OCI-LY3 (cell line): ENCODE results near the gene CTNNBL1.

Source experiments
- H2AFZ ChIP-seq: fragments of 200-600, 300-600 bp; shearing (Covaris generic); 2 replicates; pipeline ENCODE4 v1.6.0; 2014; ENCODE audit warnings: antibody characterized with exemption, low read depth, low read length
- H3K27ac ChIP-seq: fragments of 200-600, 300-600 bp; sonication (generic); 2 replicates; pipeline ENCODE4 v1.5.1; 2014; ENCODE audit warnings: mild to moderate bottlenecking, low read length, moderate library complexity, mixed read lengths
- H3K27me3 ChIP-seq: fragments of 200-600, 300-600 bp; sonication (generic); 2 replicates; pipeline ENCODE4 v1.6.1; 2014; ENCODE audit warnings: low read depth, low read length, mixed read lengths
- H3K36me3 ChIP-seq: fragments of 200-600, 300-600 bp; sonication (generic); replicated peaks from 2 replicates; pipeline ENCODE3; 2014; ENCODE audit warnings: low read depth, low read length, mixed read lengths
- H3K4me1 ChIP-seq: fragments of 300-600, 200-600 bp; sonication (generic); 2 replicates; pipeline ENCODE4 v1.6.1; 2014; ENCODE audit warnings: low read length, mixed read lengths
- H3K4me2 ChIP-seq: fragments of 200-600, 300-600 bp; sonication (generic); 2 replicates; pipeline ENCODE4 v1.6.1; 2014; ENCODE audit warnings: low read length, mixed read lengths
- H3K4me3 ChIP-seq: fragments of 300-600, 200-600 bp; sonication (generic); 2 replicates; pipeline ENCODE4 v1.5.1; 2014; ENCODE audit warnings: antibody characterized with exemption, mild to moderate bottlenecking, low read length, moderate library complexity
- H3K79me2 ChIP-seq: fragments of 300-600, 200-600 bp; shearing (Covaris generic); 2 replicates; pipeline ENCODE4 v1.6.1; 2014; ENCODE audit warnings: mild to moderate bottlenecking, low read length, mixed read lengths
- H3K9ac ChIP-seq: fragments of 300-600, 200-600 bp; shearing (Covaris generic); 2 replicates; pipeline ENCODE4 v1.6.0; 2014; ENCODE audit warnings: mild to moderate bottlenecking, low read length, moderate library complexity
- H3K9me3 ChIP-seq: fragments of 200-600, 300-600 bp; shearing (Covaris generic); 2 replicates; pipeline ENCODE4 v1.6.1; 2014; ENCODE audit warnings: low read length, mixed read lengths; ENCODE audit not compliant: insufficient read depth
- H4K20me1 ChIP-seq: fragments of 200-600, 300-600 bp; sonication (generic); 2 replicates; pipeline ENCODE4 v1.6.1; 2016; ENCODE audit warnings: low read length, mixed read lengths; ENCODE audit not compliant: insufficient read depth
- CTCF ChIP-seq: fragments of 200-600, 300-600 bp; sonication (generic); IDR thresholded peaks from 2 replicates; pipeline ENCODE4 v1.5.1; 2014; ENCODE audit warnings: antibody characterized with exemption, low read length, low read depth
- EZH2phosphoT487 ChIP-seq: fragments of 200-600 bp; shearing (Covaris generic); IDR thresholded peaks from 2 replicates; pipeline ENCODE4 v1.6.1; 2018; ENCODE audit warnings: antibody characterized with exemption, mixed run types, low read depth

Gene CTNNBL1, protein sequence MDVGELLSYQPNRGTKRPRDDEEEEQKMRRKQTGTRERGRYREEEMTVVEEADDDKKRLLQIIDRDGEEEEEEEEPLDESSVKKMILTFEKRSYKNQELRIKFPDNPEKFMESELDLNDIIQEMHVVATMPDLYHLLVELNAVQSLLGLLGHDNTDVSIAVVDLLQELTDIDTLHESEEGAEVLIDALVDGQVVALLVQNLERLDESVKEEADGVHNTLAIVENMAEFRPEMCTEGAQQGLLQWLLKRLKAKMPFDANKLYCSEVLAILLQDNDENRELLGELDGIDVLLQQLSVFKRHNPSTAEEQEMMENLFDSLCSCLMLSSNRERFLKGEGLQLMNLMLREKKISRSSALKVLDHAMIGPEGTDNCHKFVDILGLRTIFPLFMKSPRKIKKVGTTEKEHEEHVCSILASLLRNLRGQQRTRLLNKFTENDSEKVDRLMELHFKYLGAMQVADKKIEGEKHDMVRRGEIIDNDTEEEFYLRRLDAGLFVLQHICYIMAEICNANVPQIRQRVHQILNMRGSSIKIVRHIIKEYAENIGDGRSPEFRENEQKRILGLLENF

DNA sequence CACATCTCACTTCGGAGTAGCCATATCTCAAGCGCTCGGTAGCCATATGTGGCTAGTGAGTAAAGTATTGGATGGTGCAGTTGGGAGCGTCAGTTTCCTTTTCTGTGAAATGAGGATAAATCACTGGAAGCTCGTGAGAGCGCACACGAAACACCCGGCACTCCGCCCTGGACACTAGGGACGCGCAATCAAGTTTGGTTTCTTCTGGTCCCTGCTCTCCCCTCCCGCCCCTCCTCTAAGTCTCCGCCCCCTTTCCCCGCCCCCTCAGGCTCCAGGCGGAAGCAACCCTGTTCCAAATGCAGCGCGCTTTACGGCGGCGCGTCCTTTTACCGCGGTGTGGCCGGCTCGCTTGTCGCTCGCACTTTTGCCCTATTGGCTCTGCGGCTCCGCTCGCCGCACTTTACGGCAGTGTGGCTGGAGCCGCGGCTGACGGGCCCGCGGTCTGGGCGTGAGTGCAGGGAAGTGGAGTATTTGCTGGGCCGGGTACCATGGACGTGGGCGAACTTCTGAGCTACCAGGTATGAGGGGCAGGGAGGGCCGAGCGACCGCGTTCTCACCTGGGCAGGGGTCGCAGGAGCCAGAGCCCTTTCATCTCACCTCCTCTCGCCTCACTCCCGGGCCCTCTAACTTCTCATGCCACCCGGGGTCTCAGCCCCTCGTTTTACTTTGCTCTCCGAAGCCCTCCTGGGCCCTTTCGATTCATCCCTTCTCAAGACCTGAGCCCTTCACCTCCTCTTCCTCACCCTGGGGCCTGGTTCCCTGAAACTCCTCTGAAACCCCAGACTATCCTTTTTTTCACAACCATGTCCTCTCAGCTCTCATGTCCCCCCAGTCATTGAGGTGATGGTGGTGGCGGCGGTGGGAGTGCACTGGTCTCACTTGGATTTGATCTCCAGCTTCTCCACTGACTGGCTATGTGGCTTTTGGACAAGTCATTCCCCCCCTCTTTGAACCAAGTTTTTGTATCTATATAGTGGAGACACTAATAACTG is at the start of gene CTNNBL1:
Gene CTNNBL1 (plus strand): TSS at position 396 of the 992 bp plus-strand sequence. CDS start 93 bp downstream, at position 489.
- Histone ChIP-seq H3K9ac (peak within 1 kb of the TSS; percentile 82), H3K4me1 (peaks cover 33% of the 10 kb centered on the region), H3K9me3 (no peaks in the 10 kb centered on the region), H3K79me2 (peaks cover 39% of the 10 kb centered on the region), H4K20me1 (no peaks in the 10 kb centered on the region), H3K4me3 (peak within 1 kb of the TSS; percentile 82), H2AFZ (peak within 1 kb of the TSS; percentile 97), H3K27ac (peak within 1 kb of the TSS; percentile 28), H3K27me3 (peaks cover 26% of the 10 kb centered on the region), H3K4me2 (peak within 1 kb of the TSS; percentile 88), H3K36me3 (peaks cover 19% of the 10 kb centered on the region)
- TF ChIP-seq CTCF = no peak; the same call in 1 of the 2 replicates
- TF ChIP-seq EZH2phosphoT487 = no peak

GRCh38 chr20:37644605-37645004 is 49.2 kb upstream of the CTNNBL1 start:
- H3K9ac ChIP-seq = no peak overlapping the region
- no peaks in the 10 kb centered on the region for H3K79me2 ChIP-seq
- peaks cover 86% of the 10 kb centered on the region for H3K27me3 ChIP-seq

DNA sequence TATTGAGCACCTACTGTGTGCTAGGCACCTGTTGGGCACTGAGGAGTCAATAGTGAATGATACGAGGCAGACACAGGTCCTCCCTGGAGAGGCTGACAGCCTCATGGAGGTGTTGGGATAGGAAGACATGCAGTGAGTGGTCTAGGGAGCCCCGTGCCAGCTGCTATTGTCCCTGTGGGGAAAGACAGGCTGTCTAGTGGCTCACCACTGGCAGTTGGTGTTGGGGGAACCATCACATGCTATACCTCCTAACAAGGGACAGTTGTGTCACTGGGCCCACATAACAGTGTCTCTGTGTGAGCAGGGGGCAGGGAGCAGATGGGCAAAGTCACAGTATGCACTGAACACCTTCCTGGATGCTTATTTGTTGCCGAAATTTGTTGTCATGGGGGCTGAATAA is 45.9 kb upstream of the CTNNBL1 start:
- H3K36me3 ChIP-seq = no peaks in the 10 kb centered on the region
- H3K9ac ChIP-seq = no peak overlapping the region
- H3K4me1 ChIP-seq = peaks cover 6% of the 10 kb centered on the region
- no peaks in the 10 kb centered on the region for H3K79me2 ChIP-seq
- peaks cover 7% of the 10 kb centered on the region; the same call in 1 of the 2 replicates for H4K20me1 ChIP-seq
- no peak overlapping the region for H3K27ac ChIP-seq
- no peak overlapping the region for H2AFZ ChIP-seq
- no peak overlapping the region for H3K4me2 ChIP-seq
- TF ChIP-seq EZH2phosphoT487 (no peak), CTCF (no peak)
- no peak overlapping the region for H3K4me3 ChIP-seq
- peaks cover 60% of the 10 kb centered on the region for H3K27me3 ChIP-seq
- H3K9me3 ChIP-seq = no peaks in the 10 kb centered on the region

More at GRCh38 chr20:37644605-37645004, 49.2 kb upstream of the CTNNBL1 start:
- Histone ChIP-seq H4K20me1 (peaks cover 12% of the 10 kb centered on the region; the same call in 1 of the 2 replicates), H3K4me1 (peaks cover 6% of the 10 kb centered on the region), H3K36me3 (no peaks in the 10 kb centered on the region), H3K4me2 (no peak overlapping the region), H3K9me3 (no peaks in the 10 kb centered on the region), H3K4me3 (no peak overlapping the region), H2AFZ (no peak overlapping the region), H3K27ac (no peak overlapping the region)
- TF ChIP-seq CTCF = no peak
